Thyroid gland (tissue), 4 donors: ENCODE results near the gene GRIN2A. TPM values are rescaled to one million over a fixed set of nuclear protein-coding genes. Genes with fewer than 3 reads are reported as not detected.

ENCODE experiments used
- DNase-seq, 2 donors: peaks; one replicate each; pipeline ENCODE4 v3.0.0-alpha.2; 2019
- H3K27ac ChIP-seq, 3 donors: fragments of 200-600 bp; sonication (generic); 1 replicate in 2 of 3; 2 replicates in 1 of 3; pipeline ENCODE4 v1.5.1; 2016 to 2019; ENCODE audit warnings: mild to moderate bottlenecking in 1 of 3, moderate library complexity in 1 of 3
- H3K27me3 ChIP-seq: fragments of 200-600 bp; sonication (generic); one replicate; pipeline ENCODE4 v1.5.1; 2019
- H3K36me3 ChIP-seq, 2 donors: fragments of 200-600 bp; sonication (generic); one replicate each; pipeline ENCODE4 v1.5.1; 2016 to 2019
- H3K4me1 ChIP-seq, 2 donors: fragments of 200-600 bp; sonication (generic); one replicate each; pipeline ENCODE4 v1.5.1; 2017 to 2019
- H3K4me3 ChIP-seq, 3 donors: fragments of 200-600 bp; sonication (generic); replicated peaks in 1 of 3; 1 replicate in 2 of 3; 2 replicates in 1 of 3; pipeline ENCODE4 v1.5.1; 2016; ENCODE audit warnings: mild to moderate bottlenecking in 1 of 3
- H3K9me3 ChIP-seq: fragments of 200-600 bp; sonication (generic); one replicate; pipeline ENCODE4 v1.5.1; 2017
- CTCF ChIP-seq, 6 experiments: fragments of 200-600 bp in 3 of 6; fragments of 450-650 bp in 3 of 6; sonication (generic) in 3 of 6; IDR thresholded peaks; one replicate each; pipeline ENCODE4 v1.5.1; 2016 to 2019; ENCODE audit warnings: antibody characterized with exemption in 6 of 6, mild to moderate bottlenecking in 2 of 6, inconsistent platforms in 1 of 6, moderate library complexity in 1 of 6
- POLR2A ChIP-seq, 2 donors: fragments of 450-650 bp; IDR thresholded peaks; one replicate each; pipeline ENCODE4 v1.6.1; 2017; ENCODE audit warnings: antibody characterized with exemption in 2 of 2, mild to moderate bottlenecking in 2 of 2, moderate library complexity in 1 of 2
- WGBS, 2 donors: methylation state at CpG; one replicate each; pipeline ENCODE4 v1.1.5; 2017; 5-methylcytosine and 5-hydroxymethylcytosine counted together
- intact Hi-C: fragments of 100-400 bp; cut with DNase I; formaldehyde crosslinking; loops from one replicate; pipeline ENCODE4 v1.15.1; 2023
- total RNA-seq, 4 donors: library from RNA; depleted of rRNA; stranded (reverse); fragments of >200 nt; gene quantifications; one replicate each; pipeline ENCODE4 v1.2.3, GENCODE V29; 2016

GRIN2A gene
- total RNA-seq, 4 donors from 2014 or later: 0.11 to 1.3 (median 0.53) TPM

- Histone ChIP-seq H3K27me3 (no peaks in the 10 kb centered on the region), H3K4me3 (no peak overlapping the region), H3K36me3 (no peaks in the 10 kb centered on the region), H3K4me1 (peaks cover 10 to 25% of the 10 kb centered on the region in 2 donors), H3K9me3 (no peaks in the 10 kb centered on the region), H3K27ac (no peak overlapping the region)
- DNase-seq: no peak
- TF ChIP-seq POLR2A (IDR thresholded peaks at IDR 0.05) (no peak), CTCF (IDR thresholded peaks at IDR 0.05) (no peak)
- WGBS, 2 donors: 49 to 55% methylated on average over 7 of the region's 7 CpGs
- intact Hi-C loops: no loop called here
These were observed 145.3 kb downstream of the GRIN2A start for GRCh38 chr16:10036956-10037355.

GRCh38 chr16:10033556-10033955 lies 148.7 kb downstream of the GRIN2A start:
- no peak for TF ChIP-seq POLR2A (IDR thresholded peaks at IDR 0.05)
- TF ChIP-seq CTCF (IDR thresholded peaks at IDR 0.05): no peak
- Histone ChIP-seq H3K36me3 (no peaks in the 10 kb centered on the region), H3K27ac (peak overlapping the region in 2 of 3 donors; percentile 18 to 31), H3K27me3 (no peaks in the 10 kb centered on the region), H3K4me3 (no peak overlapping the region), H3K4me1 (peaks cover 4 to 19% of the 10 kb centered on the region in 2 donors), H3K9me3 (no peaks in the 10 kb centered on the region)
- 40 to 49% methylated on average over 5 of the region's 5 CpGs for WGBS, 2 donors
- intact Hi-C loops: no loop called here
- peak; percentile 56 to 78 for DNase-seq

GRCh38 chr16:10031955-10032354 lies 150.3 kb downstream of the GRIN2A start:
- Histone ChIP-seq H3K9me3 (no peaks in the 10 kb centered on the region), H3K27me3 (no peaks in the 10 kb centered on the region), H3K36me3 (no peaks in the 10 kb centered on the region), H3K27ac (no peak overlapping the region), H3K4me3 (no peak overlapping the region), H3K4me1 (peaks cover under 1 to 13% of the 10 kb centered on the region in 2 donors)
- DNase-seq: no peak
- intact Hi-C loops: no loop called here
- 90 to 92% methylated on average over 4 of the region's 4 CpGs for WGBS, 2 donors
- TF ChIP-seq POLR2A (IDR thresholded peaks at IDR 0.05): no peak
- TF ChIP-seq CTCF (IDR thresholded peaks at IDR 0.05): no peak

GRCh38 chr16:10031473-10031872 lies 150.8 kb downstream of the GRIN2A start:
- Histone ChIP-seq H3K4me3 (no peak overlapping the region), H3K36me3 (no peaks in the 10 kb centered on the region), H3K27ac (no peak overlapping the region), H3K27me3 (no peaks in the 10 kb centered on the region), H3K4me1 (peaks cover 0 to 11% of the 10 kb centered on the region in 2 donors), H3K9me3 (no peaks in the 10 kb centered on the region)
- WGBS, 2 donors: 69 to 72% methylated on average over 7 of the region's 7 CpGs
- intact Hi-C loops: no loop called here
- DNase-seq: no peak
- no peak for TF ChIP-seq POLR2A (IDR thresholded peaks at IDR 0.05)
- no peak for TF ChIP-seq CTCF (IDR thresholded peaks at IDR 0.05)

GRCh38 chr16:10028644-10029043 lies 153.6 kb downstream of the GRIN2A start:
- H3K27me3 ChIP-seq: no peaks in the 10 kb centered on the region
- peaks cover 0 to 5% of the 10 kb centered on the region in 2 donors for H3K4me1 ChIP-seq
- H3K36me3 ChIP-seq: no peaks in the 10 kb centered on the region
- intact Hi-C loops: no loop called here
- TF ChIP-seq CTCF (IDR thresholded peaks at IDR 0.05): no peak
- TF ChIP-seq POLR2A (IDR thresholded peaks at IDR 0.05): no peak
- no peak overlapping the region for H3K4me3 ChIP-seq
- DNase-seq: no peak
- H3K9me3 ChIP-seq: no peaks in the 10 kb centered on the region
- H3K27ac ChIP-seq: no peak overlapping the region
